Measurements from ENCODE around the gene EPHA8.

The EPHA8 gene

GRCh38 chr1:22536506-22536905 lies 26.8 kb upstream of the EPHA8 start:
- DNase-seq (ENCODE audit: low spot score) = no peak

DNA sequence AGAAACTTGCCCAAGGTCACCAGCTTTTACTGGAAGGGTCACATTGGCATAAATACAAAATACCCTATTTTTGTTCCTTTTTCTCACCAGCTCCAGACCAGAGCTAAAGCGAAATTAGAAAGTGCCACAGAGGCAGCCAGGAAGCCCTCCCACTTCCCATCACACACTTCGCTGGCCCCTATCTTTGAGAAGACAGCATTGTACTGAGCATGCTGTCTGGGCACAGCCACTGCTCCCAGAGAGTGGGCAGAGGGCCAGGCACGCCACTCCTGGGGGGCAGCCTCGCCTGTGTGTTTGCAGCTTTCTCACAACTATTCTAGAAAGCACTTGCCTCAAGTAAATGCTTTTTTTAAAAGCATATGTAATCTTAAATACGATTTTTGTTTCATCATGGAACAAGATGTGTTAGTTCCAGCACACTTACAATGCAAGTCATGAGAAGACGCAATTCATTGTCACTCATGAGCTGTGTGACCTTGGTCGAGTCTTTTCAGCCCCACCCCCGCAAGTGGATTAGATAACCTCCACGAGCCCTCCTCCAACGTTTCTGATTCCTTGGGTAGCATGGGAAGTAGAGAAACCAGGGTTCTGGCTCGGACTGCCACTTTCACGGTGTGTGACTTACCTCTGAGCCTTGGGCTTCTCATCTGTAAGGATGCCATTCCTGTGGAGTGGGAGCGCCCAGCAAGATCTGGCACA lies 25.7 kb upstream of the EPHA8 start:
- DNase-seq (ENCODE audit: low spot score) = peak; percentile 35

- DNase-seq (ENCODE audit: low spot score) = no peak
These were observed 23.7 kb upstream of the EPHA8 start for GRCh38 chr1:22539510-22540118.

- DNase-seq (ENCODE audit: low spot score) = no peak
These were observed 23.0 kb upstream of the EPHA8 start for GRCh38 chr1:22540337-22540736.

GRCh38 chr1:22542886-22543285 lies 20.4 kb upstream of the EPHA8 start:
- DNase-seq (ENCODE audit: low spot score) = no peak

- no peak for DNase-seq (ENCODE audit: low spot score)
These were observed 19.6 kb upstream of the EPHA8 start for GRCh38 chr1:22543679-22544078.

GRCh38 chr1:22544606-22545005 lies 18.7 kb upstream of the EPHA8 start:
- DNase-seq (ENCODE audit: low spot score) = no peak

DNA sequence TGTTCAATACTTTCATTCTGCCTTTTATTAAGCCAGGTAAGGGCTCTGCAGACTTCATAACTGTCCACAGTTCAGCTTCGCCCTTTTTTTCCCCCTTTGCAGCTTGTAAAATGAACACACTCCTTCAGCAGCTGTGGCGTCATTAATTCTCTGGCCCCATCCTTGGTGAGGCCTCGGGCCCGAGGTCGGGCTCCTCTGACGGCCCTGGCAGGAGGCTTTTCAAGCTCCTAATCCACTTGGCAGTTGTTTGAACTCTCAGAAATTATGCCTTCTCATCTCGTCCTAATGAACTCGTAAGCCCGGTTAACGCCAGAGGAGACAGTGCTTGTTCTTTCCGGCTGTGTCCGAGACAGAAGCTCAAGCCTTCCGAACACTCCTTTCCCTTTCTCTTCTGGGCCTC lies 18.1 kb upstream of the EPHA8 start:
- no peak for DNase-seq (ENCODE audit: low spot score)

DNA sequence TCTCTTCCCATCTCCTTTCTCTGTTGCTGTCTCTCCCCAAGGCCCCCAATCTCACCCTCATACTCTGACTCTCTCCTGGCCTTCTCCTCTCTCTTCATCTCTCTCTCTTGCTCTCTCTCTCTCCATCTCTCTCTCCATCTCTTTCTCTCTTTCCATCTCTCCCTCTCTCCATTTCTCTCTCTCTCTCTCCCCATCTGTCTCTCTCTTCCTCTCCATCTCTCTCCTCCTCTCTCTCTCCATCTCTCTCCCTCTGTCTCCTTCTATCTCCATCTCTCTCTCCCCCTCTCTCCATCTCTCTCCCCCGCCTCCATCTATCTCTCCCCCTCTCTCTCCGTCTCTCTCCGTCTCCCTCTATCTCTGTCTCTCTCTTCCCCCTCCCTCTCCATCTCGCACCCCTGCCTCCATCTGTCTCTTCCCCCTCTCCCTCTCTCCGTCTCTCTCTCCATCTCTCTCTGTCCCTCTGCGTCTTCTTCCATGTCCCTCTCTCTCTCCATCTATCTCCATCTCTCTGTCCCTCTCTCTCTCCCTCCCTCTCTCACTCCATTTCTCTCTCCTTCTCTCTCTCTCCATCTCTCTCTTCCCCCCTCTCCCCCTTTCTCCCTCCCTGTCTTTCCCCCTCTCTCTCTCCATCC lies 16.0 kb upstream of the EPHA8 start:
- no peak for DNase-seq (ENCODE audit: low spot score)

GRCh38 chr1:22547818-22548462 lies 15.3 kb upstream of the EPHA8 start:
- no peak for DNase-seq (ENCODE audit: low spot score)

DNA sequence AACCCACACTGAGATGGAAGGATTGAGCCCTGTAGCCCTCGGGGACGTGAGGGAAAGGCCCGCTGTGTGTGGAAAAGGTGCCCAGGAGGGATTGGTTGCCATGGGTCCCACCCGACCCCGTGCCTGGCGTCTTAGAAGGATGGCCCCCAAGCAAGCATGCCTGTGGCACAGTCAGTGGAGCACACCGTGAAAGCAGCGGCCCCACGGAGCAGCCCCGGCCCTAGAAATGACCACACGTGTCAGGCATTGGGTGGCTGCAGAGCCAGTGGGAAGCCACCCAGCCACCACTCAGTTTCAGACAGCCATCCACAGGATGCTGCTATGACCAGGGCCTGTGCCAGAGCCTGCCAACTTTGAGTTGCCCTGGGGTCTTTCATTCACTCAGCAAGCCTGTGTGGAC lies 13.3 kb upstream of the EPHA8 start:
- no peak for DNase-seq (ENCODE audit: low spot score)

- no peak for DNase-seq (ENCODE audit: low spot score)
These were observed 11.7 kb upstream of the EPHA8 start for GRCh38 chr1:22551591-22551990.

- no peak for DNase-seq (ENCODE audit: low spot score)
These were observed 11.3 kb upstream of the EPHA8 start for GRCh38 chr1:22552021-22552420.

- no peak for DNase-seq (ENCODE audit: low spot score)
These were observed 10.0 kb upstream of the EPHA8 start for GRCh38 chr1:22553104-22553880.

DNA sequence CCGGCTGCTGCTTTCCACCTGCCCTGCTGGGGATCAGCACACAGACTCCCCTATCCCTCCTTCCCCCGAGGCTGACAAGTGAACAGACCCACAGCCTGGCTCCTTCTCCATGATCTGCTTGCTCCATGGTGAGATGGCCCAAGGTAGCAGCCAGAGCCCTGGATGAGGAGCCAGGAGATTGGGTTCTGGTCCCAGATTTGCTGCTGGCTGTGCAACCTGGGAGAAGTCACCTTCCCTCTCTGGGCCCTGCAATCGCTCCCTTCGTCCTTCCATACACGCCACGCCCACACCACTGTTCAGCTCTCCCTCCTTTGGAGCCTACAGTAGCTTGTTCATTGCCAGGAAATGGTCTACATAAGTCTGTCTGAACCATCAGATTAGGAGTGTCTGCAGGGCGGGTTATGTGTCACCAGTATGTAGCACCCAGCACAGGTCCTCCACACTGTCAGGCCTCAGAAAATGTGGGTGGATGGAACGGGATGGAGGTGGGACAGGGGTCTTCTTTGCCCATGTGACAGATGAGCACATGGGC lies 9.2 kb upstream of the EPHA8 start:
- DNase-seq (ENCODE audit: low spot score) = no peak

DNA sequence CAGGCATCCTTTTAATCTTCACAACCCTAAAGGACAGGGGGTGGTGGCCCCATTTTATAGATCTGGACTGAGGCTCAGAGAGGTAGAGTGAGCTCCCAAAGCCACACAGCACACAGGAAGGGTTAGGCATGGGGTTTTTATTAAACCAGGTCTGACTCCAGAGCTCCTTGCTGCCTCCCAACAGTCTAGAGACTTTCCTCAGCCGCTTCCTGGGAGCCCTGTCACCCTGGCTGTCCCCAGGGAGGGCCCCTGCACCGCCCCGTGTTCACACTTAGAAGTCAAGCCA lies 8.0 kb upstream of the EPHA8 start:
- no peak for DNase-seq (ENCODE audit: low spot score)

GRCh38 chr1:22556391-22557104 lies 6.7 kb upstream of the EPHA8 start:
- no peak for DNase-seq (ENCODE audit: low spot score)

DNA sequence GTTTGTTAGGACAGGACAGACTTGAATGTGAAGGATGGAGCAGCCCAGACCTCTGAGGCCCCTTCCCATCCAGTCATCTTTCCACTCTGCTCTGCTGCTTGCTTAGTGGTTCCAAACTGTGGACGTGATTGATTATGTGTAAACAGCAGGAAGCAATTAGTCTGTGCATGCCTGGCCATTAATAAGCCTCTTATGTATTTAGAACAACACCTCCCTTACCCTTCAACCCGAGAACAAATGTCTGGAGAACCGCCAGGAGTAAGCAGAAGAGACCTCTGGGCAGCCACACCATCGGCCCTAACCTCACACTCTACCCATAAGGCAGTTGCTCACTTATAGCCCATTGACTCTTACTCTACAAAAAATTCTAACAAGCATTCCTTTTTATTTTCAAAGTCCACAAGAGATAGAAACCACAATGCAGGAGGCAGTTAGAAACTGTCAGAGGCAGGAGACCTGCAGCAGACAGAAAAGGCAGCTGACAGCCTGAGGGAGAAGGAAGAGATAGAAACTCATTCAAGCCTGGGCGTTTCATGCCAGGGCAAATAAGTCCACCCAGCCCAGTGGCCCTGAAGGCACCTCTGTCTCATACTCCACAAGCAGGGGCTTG lies 5.8 kb upstream of the EPHA8 start:
- no peak for DNase-seq (ENCODE audit: low spot score)

- no peak for DNase-seq (ENCODE audit: low spot score)
These were observed 648 bp downstream of the EPHA8 start for GRCh38 chr1:22563671-22564602.

DNA sequence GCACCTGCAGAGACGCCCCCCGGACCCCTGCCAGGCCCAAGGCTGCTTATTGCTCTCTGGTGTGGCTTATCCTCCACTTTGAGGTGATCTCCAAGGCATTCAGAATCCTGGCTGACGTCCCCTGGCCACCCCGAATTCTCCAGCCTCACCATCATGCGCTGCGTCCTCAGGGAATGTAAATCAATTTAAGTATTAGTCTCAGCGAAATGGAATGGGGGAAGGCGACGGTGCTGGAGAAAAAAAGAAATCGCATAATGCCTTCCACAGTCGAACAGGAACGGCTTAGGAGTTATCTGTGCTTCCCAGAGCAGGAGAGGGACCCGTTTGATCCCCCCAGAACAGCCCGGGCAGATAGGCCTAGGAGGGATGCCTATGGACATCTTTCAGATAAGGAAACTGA lies 2.9 kb downstream of the EPHA8 start:
- no peak for DNase-seq (ENCODE audit: low spot score)

Measured in Ammon's horn (tissue), 1 donor.